H1 (cell line): ENCODE results near the gene ENKUR. TPM values are rescaled to one million over a fixed set of nuclear protein-coding genes. Genes with fewer than 3 reads are reported as not detected.

Experiments
- CHD1 ChIP-seq: IDR thresholded peaks from 2 replicates; pipeline ENCODE4 v1.6.1; 2012; ENCODE audit warnings: low read depth, low read length, improper control_type of control experiment
- GTF2F1 ChIP-seq: IDR thresholded peaks from 2 replicates; pipeline ENCODE4 v1.6.1; 2012; ENCODE audit warnings: low read depth, low read length, improper control_type of control experiment, borderline replicate concordance
- TBP ChIP-seq: IDR thresholded peaks from 2 replicates; pipeline ENCODE4 v1.6.1; 2011; ENCODE audit warnings: low read depth, low read length, improper control_type of control experiment
- polyA plus RNA-seq, 7 experiments: library from polyadenylated mRNA; depleted of rRNA in 3 of 7; stranded (reverse) in 5 of 7; unstranded in 2 of 7; fragments of >200 nt in 5 of 7; fragments of 200-250 nt in 2 of 7; gene quantifications; 1 replicate in 5 of 7; 2 replicates in 1 of 7; 4 replicates in 1 of 7; pipeline versions ENCODE4 v1.2.1 to v1.2.3, GENCODE V29; 2011 to 2013; ENCODE audit warnings: missing spikeins in 2 of 7, mixed read lengths in 2 of 7
- total RNA-seq: library from RNA; stranded (reverse); fragmentation: NEBNext Ultra II Directional; extraction: Animal tissue kit (Norgen Biotek cat#: 25700); gene quantifications from 2 replicates; pipeline ENCODE4 v1.2.1, GENCODE V29; 2021

Gene ENKUR
- total and polyA plus RNA-seq, 2 of the 8 experiments (the other 6 are each of a cell fraction or from before 2014, with no cell fraction given): not detected

- TF ChIP-seq CHD1 (no peak), GTF2F1 (no peak), TBP (no peak)
Observed at GRCh38 chr10:24984906-24985305, 31.1 kb downstream of the ENKUR start (continued).
